Chondrocyte (in vitro differentiated cells): ENCODE data around the gene NDUFA12. TPM values are rescaled to one million over a fixed set of nuclear protein-coding genes. Genes with fewer than 3 reads are reported as not detected.

ENCODE experiments used
- DNase-seq: peaks from one replicate; pipeline ENCODE4 v3.0.0; 2021; ENCODE audit warnings: mixed read lengths, low spot score
- H3K27ac Mint-ChIP-seq: one replicate; pipeline ENCODE4 v1.8.0; 2021; ENCODE audit warnings: mild to moderate bottlenecking, moderate library complexity, mixed read lengths; ENCODE audit not compliant: unreplicated experiment
- H3K27me3 Mint-ChIP-seq: 2 replicates; pipeline ENCODE4 v1.8.0; 2021; ENCODE audit warnings: low read depth, mixed read lengths
- H3K36me3 Mint-ChIP-seq: 2 replicates; pipeline ENCODE4 v1.8.0; 2021; ENCODE audit warnings: low read depth, mixed read lengths
- H3K4me1 Mint-ChIP-seq: 2 replicates; pipeline ENCODE4 v1.8.0; 2021; ENCODE audit warnings: low read depth, mild to moderate bottlenecking, mixed read lengths
- H3K4me3 Mint-ChIP-seq: one replicate; pipeline ENCODE4 v1.8.0; 2021; ENCODE audit warnings: mild to moderate bottlenecking, moderate library complexity, mixed read lengths; ENCODE audit not compliant: unreplicated experiment
- H3K9me3 Mint-ChIP-seq: 2 replicates; pipeline ENCODE4 v1.8.0; 2021; ENCODE audit warnings: low read depth, mixed read lengths
- CTCF ChIP-seq: fragments of 200-600 bp; sonication (generic); IDR thresholded peaks from 2 replicates; pipeline ENCODE4 v1.5.0; 2021; ENCODE audit warnings: antibody characterized with exemption, mild to moderate bottlenecking, moderate library complexity
- total RNA-seq: library from RNA; stranded (reverse); gene quantifications from 3 replicates; pipeline ENCODE4 v1.2.1, GENCODE V29; 2021

The NDUFA12 gene
- total RNA-seq, 1 donor from 2014 or later: 76.9 TPM

- Mint-ChIP-seq H3K9me3 (no peaks in the 10 kb centered on the region), H3K36me3 (no peaks in the 10 kb centered on the region), H3K4me3 (no peak overlapping the region), H3K4me1 (no peaks in the 10 kb centered on the region), H3K27ac (no peak overlapping the region), H3K27me3 (no peaks in the 10 kb centered on the region)
- TF ChIP-seq CTCF: no peak
- DNase-seq: no peak
Observed at GRCh38 chr12:94922561-94922960, 80.9 kb downstream of the NDUFA12 start.

Other genes with a start within 250 kb of the NDUFA12 start
- gene NR2C1, start 69.9 kb upstream of the NDUFA12 start, total RNA-seq: 29.4 to 34.3 TPM (median 29.7 TPM) in 3 replicates
- gene FGD6, start 213.8 kb upstream of the NDUFA12 start, total RNA-seq: 8.6 to 9.6 TPM (median 9.0 TPM) in 3 replicates
- 69.3 to 79.4 TPM (median 74.7 TPM) in 3 replicates for gene VEZT, start 214.1 kb upstream of the NDUFA12 start, total RNA-seq